ENCODE data around the gene LMAN1L. TPM values are rescaled to one million over a fixed set of nuclear protein-coding genes. Genes with fewer than 3 reads are reported as not detected.
A peak's percentile ranks its signal among the peaks of the same experiment; 100 is the strongest.

LMAN1L gene
- total RNA-seq, 2 experiments from 2014 or later, result 0.56 to 0.93 TPM

GRCh38 chr15:74768099-74768770 is 44.4 kb upstream of the LMAN1L start:
- Mint-ChIP-seq H3K4me1 (ENCODE audit: low read depth) (peaks cover 22% of the 10 kb centered on the region), H3K27ac (no peak overlapping the region), H3K9me3 (no peaks in the 10 kb centered on the region), H3K4me3 (no peak overlapping the region), H3K36me3 (ENCODE audit: low read depth) (no peaks in the 10 kb centered on the region), H3K27me3 (peaks cover 9% of the 10 kb centered on the region)
- no peak for TF ChIP-seq CTCF (IDR thresholded peaks at IDR 0.05)
- ATAC-seq (ENCODE audit: poor library complexity), result no peak
- POLR2A ChIA-PET, result interaction anchor here (0.8 to 22.7 kb wide), 5 partner anchors 9 to 136 kb away, joined by 3 to 925 read pairs (median 5); partner anchors contain the start of gene CSK
- intact Hi-C loops (cut with DNase I, micrococcal nuclease), result loop anchor here (2.0 to 10.0 kb wide), 3 partner anchors 323 to 396 kb away; no protein-coding TSS in a partner anchor
- no peak for DNase-seq
- Histone ChIP-seq H3K36me3 (ENCODE audit: insufficient read depth, low read length) (no peaks in the 10 kb centered on the region), H3K27ac (ENCODE audit: low read depth in 1 of 2, low read length in 2 of 2) (no peak overlapping the region), H3K27me3 (ENCODE audit: control insufficient read depth in 1 of 2, insufficient read depth in 2 of 2, low read length in 2 of 2) (peaks cover 0 to 2% of the 10 kb centered on the region in 2 experiments), H3K4me3 (ENCODE audit: low read length) (no peak overlapping the region), H3K4me1 (ENCODE audit: insufficient read depth, low read length) (peaks cover 25% of the 10 kb centered on the region), H3K9me3 (ENCODE audit: control insufficient read depth in 1 of 2, insufficient read depth in 1 of 2, low read length in 2 of 2) (no peaks in the 10 kb centered on the region)
- CTCF ChIA-PET, result interaction anchor here (1.0 to 9.3 kb wide), 14 partner anchors 11 to 292 kb away, joined by 3 to 353 read pairs (median 5); no protein-coding TSS in a partner anchor

DNA sequence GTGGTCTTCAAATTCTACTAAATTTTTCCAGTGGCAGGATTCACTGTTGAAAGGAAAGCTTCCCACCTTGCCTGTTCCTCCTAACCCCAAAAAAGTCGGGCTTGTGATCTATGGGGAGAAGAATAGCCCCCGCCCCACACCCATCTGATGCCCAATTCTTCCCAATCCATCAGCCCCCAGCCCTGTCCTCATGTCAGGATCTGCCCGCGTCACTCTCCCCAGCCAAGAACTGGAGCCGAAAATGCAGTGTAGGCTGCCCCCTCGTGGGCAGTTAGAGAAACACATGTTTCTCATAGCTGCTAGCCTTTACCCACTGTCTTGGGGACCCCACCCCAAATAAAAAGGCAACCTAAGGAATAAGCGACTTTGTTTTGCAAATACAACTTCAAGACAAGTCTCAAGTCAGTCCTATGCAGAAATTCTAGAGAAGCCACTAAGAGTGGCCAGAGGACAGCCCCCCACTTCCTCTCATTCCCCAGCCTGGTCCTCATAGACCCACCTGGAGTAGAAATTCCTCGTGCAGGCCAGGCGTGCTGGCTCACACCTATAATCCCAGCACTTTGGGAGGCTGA is 43.8 kb upstream of the LMAN1L start:
- CTCF ChIA-PET, result interaction anchor here (0.6 to 9.3 kb wide), 20 partner anchors 9 to 293 kb away, joined by 3 to 353 read pairs (median 5); partner anchors contain the start of gene FAM219B
- TF ChIP-seq CTCF (IDR thresholded peaks at IDR 0.05), result peak; percentile 85

DNA sequence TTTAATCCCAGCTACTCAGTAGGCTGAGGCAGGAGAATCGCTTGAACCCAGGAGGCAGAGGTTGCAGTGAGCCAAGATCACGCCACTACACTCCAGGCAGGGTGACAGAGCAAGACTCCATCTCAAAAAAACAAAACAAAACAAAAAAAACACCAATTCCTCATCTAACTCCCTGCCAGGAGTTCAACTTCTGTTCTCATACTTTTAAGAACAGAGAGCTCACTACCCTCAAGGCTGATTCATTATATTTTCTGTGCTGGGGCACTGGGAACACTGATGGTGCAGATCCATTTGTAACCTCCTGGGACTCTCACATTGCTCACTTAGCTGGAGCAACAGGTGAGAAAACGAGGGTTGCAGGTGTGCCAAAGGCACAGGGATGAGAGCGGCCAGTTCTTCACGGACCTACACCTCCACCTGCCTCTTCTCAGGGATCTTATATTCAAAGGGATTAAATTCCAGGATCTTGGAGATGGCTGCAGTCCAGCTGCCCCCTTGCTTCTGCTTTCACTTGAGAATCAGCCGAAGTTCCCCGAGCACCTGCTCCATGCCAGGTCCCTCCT is 43.1 kb upstream of the LMAN1L start:
- intact Hi-C loops (cut with DNase I, micrococcal nuclease), result loop anchor here (1.0 to 10.0 kb wide), 5 partner anchors 133 to 397 kb away; no protein-coding TSS in a partner anchor
- no peaks in the 10 kb centered on the region for H3K36me3 ChIP-seq (ENCODE audit: insufficient read depth, low read length)
- no peaks in the 10 kb centered on the region for H3K9me3 Mint-ChIP-seq
- ChIA-PET POLR2A (interaction anchor here (1.1 to 22.7 kb wide), 7 partner anchors 8 to 202 kb away, joined by 3 to 925 read pairs (median 4); partner anchors contain the start of gene CSK), CTCF (interaction anchor here (0.6 to 9.3 kb wide), 20 partner anchors 10 to 293 kb away, joined by 3 to 353 read pairs (median 5); partner anchors contain the start of genes CSK and FAM219B)
- H3K9me3 ChIP-seq (ENCODE audit: control insufficient read depth in 1 of 2, insufficient read depth in 1 of 2, low read length in 2 of 2), result no peaks in the 10 kb centered on the region
- peaks cover 33% of the 10 kb centered on the region for H3K4me1 Mint-ChIP-seq (ENCODE audit: low read depth)
- no peak for TF ChIP-seq CTCF (IDR thresholded peaks at IDR 0.05)
- no peak overlapping the region for H3K4me3 ChIP-seq (ENCODE audit: low read length)
- H3K27me3 Mint-ChIP-seq, result peaks cover 9% of the 10 kb centered on the region
- H3K27ac Mint-ChIP-seq, result no peak overlapping the region
- no peaks in the 10 kb centered on the region for H3K36me3 Mint-ChIP-seq (ENCODE audit: low read depth)
- H3K27me3 ChIP-seq (ENCODE audit: control insufficient read depth in 1 of 2, insufficient read depth in 2 of 2, low read length in 2 of 2), result no peaks in the 10 kb centered on the region
- H3K4me1 ChIP-seq (ENCODE audit: insufficient read depth, low read length), result peaks cover 37% of the 10 kb centered on the region
- no peak overlapping the region for H3K4me3 Mint-ChIP-seq
- ATAC-seq (ENCODE audit: poor library complexity) (no peak), DNase-seq (no peak)
- no peak overlapping the region for H3K27ac ChIP-seq (ENCODE audit: low read depth in 1 of 2, low read length in 2 of 2)

More for the DNA sequence above, 43.8 kb upstream of the LMAN1L start:
- no peak overlapping the region for H3K27ac Mint-ChIP-seq
- no peaks in the 10 kb centered on the region for H3K36me3 Mint-ChIP-seq (ENCODE audit: low read depth)
- no peak overlapping the region for H3K4me3 ChIP-seq (ENCODE audit: low read length)
- no peaks in the 10 kb centered on the region for H3K9me3 ChIP-seq (ENCODE audit: control insufficient read depth in 1 of 2, insufficient read depth in 1 of 2, low read length in 2 of 2)
- no peaks in the 10 kb centered on the region for H3K36me3 ChIP-seq (ENCODE audit: insufficient read depth, low read length)
- peaks cover 9% of the 10 kb centered on the region for H3K27me3 Mint-ChIP-seq
- H3K27ac ChIP-seq (ENCODE audit: low read depth in 1 of 2, low read length in 2 of 2), result no peak overlapping the region
- intact Hi-C loops (cut with DNase I, micrococcal nuclease), result loop anchor here (1.0 to 10.0 kb wide), 4 partner anchors 134 to 397 kb away; no protein-coding TSS in a partner anchor
- ATAC-seq (ENCODE audit: poor library complexity) (peak; percentile 63), DNase-seq (peak in 13 of 14 experiments; percentile 46 to 82 (median 59))
- H3K27me3 ChIP-seq (ENCODE audit: control insufficient read depth in 1 of 2, insufficient read depth in 2 of 2, low read length in 2 of 2), result no peaks in the 10 kb centered on the region
- peaks cover 31% of the 10 kb centered on the region for H3K4me1 ChIP-seq (ENCODE audit: insufficient read depth, low read length)
- no peak overlapping the region for H3K4me3 Mint-ChIP-seq
- POLR2A ChIA-PET, result interaction anchor here (0.8 to 22.7 kb wide), 6 partner anchors 8 to 137 kb away, joined by 3 to 925 read pairs (median 4); partner anchors contain the start of gene CSK
- peaks cover 28% of the 10 kb centered on the region for H3K4me1 Mint-ChIP-seq (ENCODE audit: low read depth)
- H3K9me3 Mint-ChIP-seq, result no peaks in the 10 kb centered on the region

Measured in CD4-positive, alpha-beta T cell (primary cell).